GM13976 (cell line): ENCODE data around the gene SUPT16H.

Experiments
- DNase-seq: peaks from one replicate; pipeline ENCODE4 v3.0.0; 2012; ENCODE audit warnings: low spot score
- in situ Hi-C: fragments of 300-500 bp; cut with MboI; formaldehyde crosslinking; loops from one replicate; pipeline ENCODE4 v1.12.0; 2022; ENCODE audit warnings: low sequenced_read_pairs, mixed read lengths, inconsistent platforms; ENCODE audit not compliant: unreplicated experiment
- TF ChIP-seq, protein P1 (sequence below): IDR thresholded peaks from 2 replicates; pipeline ENCODE4 v1.5.1; 2012; ENCODE audit warnings: borderline replicate concordance, mild to moderate bottlenecking; ENCODE audit not compliant: insufficient read depth; ENCODE audit errors: extremely low read depth, missing control alignments, control extremely low read depth

Gene SUPT16H

DNA sequence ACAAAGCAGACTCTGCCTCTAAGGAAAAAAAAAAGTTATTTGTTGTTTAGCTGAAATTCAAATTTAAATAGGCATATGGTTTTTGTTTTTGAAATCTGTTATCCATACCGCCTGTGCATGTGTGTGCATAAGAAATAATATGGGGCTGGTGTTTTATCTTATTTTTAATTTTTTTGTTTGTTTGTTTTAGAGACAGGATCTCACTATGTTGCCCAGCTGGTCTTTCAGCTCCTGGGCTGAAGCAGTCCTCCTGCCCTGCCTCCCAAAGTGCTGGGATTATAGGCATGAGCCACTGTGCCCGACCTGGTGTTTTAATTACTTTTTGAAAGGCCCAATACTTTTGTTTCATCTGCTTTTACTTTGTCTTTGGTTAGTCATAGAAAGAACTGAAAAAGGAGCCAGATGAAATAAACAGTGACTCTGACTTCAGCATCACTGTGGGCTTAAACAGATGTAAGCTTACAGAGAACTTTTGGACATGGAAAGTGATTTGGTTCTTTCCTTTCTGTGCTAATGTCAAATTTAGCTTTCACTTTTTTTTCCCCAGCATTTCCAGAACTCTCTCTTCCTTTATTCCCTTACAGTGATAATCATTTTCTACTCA, 37.2 kb downstream of the SUPT16H start:
- no peak for DNase-seq
- in situ Hi-C loops, result no loop called here
- TF ChIP-seq, protein P1, sequence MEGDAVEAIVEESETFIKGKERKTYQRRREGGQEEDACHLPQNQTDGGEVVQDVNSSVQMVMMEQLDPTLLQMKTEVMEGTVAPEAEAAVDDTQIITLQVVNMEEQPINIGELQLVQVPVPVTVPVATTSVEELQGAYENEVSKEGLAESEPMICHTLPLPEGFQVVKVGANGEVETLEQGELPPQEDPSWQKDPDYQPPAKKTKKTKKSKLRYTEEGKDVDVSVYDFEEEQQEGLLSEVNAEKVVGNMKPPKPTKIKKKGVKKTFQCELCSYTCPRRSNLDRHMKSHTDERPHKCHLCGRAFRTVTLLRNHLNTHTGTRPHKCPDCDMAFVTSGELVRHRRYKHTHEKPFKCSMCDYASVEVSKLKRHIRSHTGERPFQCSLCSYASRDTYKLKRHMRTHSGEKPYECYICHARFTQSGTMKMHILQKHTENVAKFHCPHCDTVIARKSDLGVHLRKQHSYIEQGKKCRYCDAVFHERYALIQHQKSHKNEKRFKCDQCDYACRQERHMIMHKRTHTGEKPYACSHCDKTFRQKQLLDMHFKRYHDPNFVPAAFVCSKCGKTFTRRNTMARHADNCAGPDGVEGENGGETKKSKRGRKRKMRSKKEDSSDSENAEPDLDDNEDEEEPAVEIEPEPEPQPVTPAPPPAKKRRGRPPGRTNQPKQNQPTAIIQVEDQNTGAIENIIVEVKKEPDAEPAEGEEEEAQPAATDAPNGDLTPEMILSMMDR, result no peak

DNA sequence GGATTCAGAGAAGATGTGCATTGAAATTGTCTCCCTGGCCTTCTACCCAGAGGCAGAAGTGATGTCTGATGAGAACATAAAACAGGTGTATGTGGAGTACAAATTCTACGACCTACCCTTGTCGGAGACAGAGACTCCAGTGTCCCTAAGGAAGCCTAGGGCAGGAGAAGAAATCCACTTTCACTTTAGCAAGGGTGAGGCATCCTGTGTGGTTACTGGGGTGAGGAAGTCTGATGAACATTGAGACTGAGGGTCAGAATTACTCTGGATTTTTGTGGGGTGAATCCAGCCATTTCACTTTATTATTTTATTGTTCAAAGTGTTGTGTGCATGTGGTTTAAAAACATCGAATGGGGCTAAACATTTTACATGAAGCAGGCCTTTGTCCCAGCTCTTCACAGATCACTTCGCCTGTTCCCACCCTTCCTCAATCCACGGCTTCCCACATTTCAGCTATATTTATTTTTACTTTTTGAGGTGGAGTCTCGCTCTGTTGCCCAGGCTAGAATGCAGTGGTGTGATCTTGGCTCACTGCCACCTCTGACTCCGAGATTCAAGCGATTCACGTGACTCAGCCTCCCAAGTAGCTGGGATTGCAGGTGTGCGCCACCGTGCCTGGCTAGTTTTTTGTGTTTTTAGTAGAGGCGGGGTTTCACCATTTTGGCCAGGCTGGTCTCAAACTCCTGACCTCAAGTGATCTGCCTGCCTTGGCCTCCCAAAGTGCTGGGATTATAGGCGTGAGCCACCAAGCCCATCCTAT, 40.6 kb downstream of the SUPT16H start:
- no peak for DNase-seq
- in situ Hi-C loops, result no loop called here

DNA sequence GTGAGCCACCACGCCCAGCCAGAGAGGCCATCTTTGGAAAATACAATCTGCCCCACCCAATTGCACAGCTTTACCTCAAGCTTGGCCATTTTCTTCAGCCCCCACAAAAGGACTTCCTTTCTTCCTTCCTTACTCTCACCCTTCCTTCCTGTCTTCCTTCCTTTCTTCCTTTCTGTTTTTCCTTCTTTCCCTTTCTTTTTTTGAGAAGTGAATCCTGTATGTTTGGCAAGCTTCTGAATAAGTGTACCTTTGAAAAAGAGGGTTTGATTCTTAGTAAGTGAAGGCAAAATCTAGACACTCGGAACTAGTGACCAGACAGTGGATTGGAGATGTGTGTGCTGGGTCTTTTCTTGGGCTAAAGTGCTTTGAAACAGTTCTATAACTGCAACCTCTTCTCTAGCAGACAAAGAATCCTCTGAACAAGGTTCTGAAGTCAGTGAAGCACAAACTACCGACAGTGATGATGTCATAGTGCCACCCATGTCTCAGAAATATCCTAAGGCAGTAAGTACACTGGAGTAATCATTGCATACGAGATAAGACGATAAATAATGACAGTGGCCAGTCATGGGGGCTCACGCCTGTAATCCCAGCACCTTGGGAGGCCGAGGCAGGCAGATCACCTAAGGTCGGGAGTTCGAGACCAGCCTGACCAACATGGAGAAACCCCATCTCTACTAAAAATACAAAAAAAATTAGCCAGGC, 49.5 kb downstream of the SUPT16H start:
- no peak for DNase-seq
- TF ChIP-seq, protein P1, result no peak
- in situ Hi-C loops, result no loop called here

More for the DNA sequence above, 40.6 kb downstream of the SUPT16H start:
- TF ChIP-seq, protein P1, result no peak

DNA sequence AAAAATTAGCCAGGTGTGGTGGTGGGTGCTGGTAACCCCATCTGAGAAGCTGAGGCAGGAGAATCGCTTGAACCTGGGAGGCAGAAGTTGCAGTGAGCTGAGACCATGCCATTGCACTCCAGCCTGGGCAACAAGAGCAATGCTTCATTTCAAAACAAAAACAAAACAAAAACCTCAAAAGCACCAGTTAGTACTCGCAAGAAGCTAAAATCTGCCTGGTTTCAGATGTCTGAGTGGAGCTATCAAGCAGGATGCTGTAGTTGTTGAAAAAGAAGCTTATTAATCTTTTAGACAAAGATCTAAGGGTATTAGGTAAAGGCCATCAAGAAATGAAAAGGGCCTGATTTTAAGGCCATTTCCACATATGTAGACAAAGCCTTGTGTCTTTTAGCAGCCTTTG, 50.9 kb downstream of the SUPT16H start:
- DNase-seq, result no peak
- TF ChIP-seq, protein P1, result no peak
- in situ Hi-C loops, result no loop called here

DNA sequence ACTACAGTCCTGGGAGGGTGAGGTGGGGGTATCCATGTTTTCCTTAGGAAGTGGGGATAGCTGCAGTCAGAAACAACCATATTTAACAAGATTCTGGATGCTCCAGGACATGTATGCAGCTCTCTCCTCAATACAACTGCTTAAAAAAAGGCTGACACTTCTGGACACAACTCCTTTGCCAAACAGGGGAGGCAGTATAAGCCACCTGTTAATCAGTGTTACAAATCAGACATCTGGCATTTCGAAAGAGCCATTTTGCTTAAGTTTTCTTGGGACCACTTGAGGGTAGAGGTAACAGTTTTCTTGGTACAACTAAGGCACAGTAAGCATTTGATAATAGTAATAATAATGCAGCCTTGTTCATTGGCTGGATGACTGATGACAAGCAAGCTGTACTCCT, 56.8 kb downstream of the SUPT16H start:
- DNase-seq, result no peak
- TF ChIP-seq, protein P1, result no peak
- in situ Hi-C loops, result no loop called here

DNA sequence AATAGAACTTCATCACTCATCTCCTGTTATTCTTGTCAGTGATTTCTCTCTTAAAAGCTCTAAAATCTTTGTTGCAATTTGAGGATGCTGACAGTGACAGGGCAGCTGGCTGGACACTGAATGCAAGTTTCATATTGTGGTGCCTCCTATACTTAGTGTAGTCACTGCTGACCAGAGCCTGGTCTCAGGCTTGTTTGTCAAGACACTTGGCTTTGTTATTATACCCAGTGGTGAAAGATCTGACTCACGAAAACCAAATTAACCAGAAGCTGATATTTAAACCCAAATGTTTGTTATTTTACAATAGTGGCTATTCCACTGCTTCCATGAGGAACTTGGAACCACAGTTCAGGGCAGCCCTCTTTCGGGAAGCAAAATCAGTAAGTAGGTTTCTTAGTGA, 61.1 kb downstream of the SUPT16H start:
- TF ChIP-seq, protein P1, result no peak
- in situ Hi-C loops, result no loop called here
- no peak for DNase-seq
